ENCODE data around the gene SEMA3A. TPM values are rescaled to one million over a fixed set of nuclear protein-coding genes. Genes with fewer than 3 reads are reported as not detected.

Gene SEMA3A
- total RNA-seq, 3 donors from 2014 or later: 2.9 to 23.2 (median 5.2) TPM

DNA sequence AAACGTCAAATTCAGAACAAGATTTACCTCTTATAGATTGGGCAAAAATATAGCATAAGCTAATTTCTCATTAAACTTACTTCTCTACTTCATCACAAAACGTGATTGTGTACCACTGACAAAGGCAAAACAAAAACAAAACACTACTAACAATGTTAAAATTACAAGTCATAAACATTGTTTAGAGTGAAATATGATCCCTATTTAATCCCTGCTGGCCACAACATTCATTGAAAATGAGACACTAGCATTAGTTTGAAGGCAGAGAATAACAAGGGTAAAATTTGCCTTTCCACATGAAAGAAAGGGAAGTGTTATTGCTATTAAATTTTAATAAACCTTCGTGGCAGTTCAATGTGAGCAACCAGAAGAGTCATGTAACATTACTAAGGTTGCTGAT is 45.0 kb downstream of the SEMA3A start:
- H3K27me3 ChIP-seq: no peaks in the 10 kb centered on the region
- intact Hi-C loops (cut with DNase I; ENCODE audit: low total_unique reads): no loop called here
- no peaks in the 10 kb centered on the region for H3K36me3 ChIP-seq
- no peaks in the 10 kb centered on the region for H3K9me3 ChIP-seq
- H3K4me3 ChIP-seq: no peak overlapping the region
- no peaks in the 10 kb centered on the region for H3K4me1 ChIP-seq
- H3K27ac ChIP-seq: no peak overlapping the region
- TF ChIP-seq, protein P1, sequence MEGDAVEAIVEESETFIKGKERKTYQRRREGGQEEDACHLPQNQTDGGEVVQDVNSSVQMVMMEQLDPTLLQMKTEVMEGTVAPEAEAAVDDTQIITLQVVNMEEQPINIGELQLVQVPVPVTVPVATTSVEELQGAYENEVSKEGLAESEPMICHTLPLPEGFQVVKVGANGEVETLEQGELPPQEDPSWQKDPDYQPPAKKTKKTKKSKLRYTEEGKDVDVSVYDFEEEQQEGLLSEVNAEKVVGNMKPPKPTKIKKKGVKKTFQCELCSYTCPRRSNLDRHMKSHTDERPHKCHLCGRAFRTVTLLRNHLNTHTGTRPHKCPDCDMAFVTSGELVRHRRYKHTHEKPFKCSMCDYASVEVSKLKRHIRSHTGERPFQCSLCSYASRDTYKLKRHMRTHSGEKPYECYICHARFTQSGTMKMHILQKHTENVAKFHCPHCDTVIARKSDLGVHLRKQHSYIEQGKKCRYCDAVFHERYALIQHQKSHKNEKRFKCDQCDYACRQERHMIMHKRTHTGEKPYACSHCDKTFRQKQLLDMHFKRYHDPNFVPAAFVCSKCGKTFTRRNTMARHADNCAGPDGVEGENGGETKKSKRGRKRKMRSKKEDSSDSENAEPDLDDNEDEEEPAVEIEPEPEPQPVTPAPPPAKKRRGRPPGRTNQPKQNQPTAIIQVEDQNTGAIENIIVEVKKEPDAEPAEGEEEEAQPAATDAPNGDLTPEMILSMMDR (IDR thresholded peaks at IDR 0.05): no peak
- no peak for TF ChIP-seq POLR2AphosphoS5 (IDR thresholded peaks at IDR 0.05)
- TF ChIP-seq POLR2A (IDR thresholded peaks at IDR 0.05): no peak
- DNase-seq (ENCODE audit: low spot score in 2 of 2): no peak

DNA sequence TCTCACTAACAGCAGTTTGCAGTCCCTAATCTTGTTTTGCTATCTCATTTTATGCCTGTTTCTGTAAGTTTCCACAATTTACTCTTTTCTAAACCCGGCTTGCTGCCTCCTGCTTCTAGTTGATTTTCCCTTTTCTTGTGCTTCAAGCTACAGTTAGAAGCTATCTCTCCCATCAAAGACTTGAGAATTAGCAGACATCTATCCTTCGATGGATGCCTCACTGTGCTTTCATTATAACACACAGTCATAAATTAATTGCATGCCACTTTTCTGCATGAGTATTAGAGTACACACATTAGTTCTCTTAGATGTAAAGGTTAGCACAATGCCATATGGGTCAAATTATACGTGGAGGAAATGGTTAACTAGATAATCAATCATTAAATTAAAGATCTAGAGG is 48.7 kb downstream of the SEMA3A start:
- Histone ChIP-seq H3K4me3 (no peak overlapping the region), H3K36me3 (no peaks in the 10 kb centered on the region), H3K27me3 (no peaks in the 10 kb centered on the region), H3K27ac (no peak overlapping the region), H3K9me3 (no peaks in the 10 kb centered on the region), H3K4me1 (no peaks in the 10 kb centered on the region)
- TF ChIP-seq POLR2A (IDR thresholded peaks at IDR 0.05) (no peak), POLR2AphosphoS5 (IDR thresholded peaks at IDR 0.05) (no peak)
- TF ChIP-seq, protein P1 (IDR thresholded peaks at IDR 0.05): no peak
- intact Hi-C loops (cut with DNase I; ENCODE audit: low total_unique reads): no loop called here
- DNase-seq (ENCODE audit: low spot score in 2 of 2): no peak

DNA sequence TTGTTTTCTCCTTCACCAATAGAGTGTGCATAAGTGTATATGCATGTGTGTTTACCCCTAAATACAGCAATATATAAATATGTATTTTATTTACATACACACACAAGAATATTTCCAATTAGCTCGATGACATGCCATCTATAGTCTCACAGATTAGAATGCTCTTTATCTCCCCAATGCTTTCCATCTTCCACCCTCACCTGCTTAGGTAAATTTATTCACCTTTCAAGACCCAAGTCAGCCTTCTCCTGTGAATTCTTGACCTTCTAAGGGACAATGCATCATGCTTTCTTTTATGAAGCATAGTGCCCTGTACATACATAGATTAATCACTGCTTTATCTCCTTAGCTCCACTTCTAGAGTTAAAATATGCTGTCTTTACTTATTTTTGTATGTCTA is 49.7 kb downstream of the SEMA3A start:
- no peak for TF ChIP-seq POLR2AphosphoS5 (IDR thresholded peaks at IDR 0.05)
- no peak for TF ChIP-seq POLR2A (IDR thresholded peaks at IDR 0.05)
- TF ChIP-seq, protein P1 (IDR thresholded peaks at IDR 0.05): no peak
- DNase-seq (ENCODE audit: low spot score in 2 of 2): no peak
- Histone ChIP-seq H3K9me3 (no peaks in the 10 kb centered on the region), H3K27ac (no peak overlapping the region), H3K36me3 (no peaks in the 10 kb centered on the region), H3K4me1 (no peaks in the 10 kb centered on the region), H3K4me3 (no peak overlapping the region), H3K27me3 (no peaks in the 10 kb centered on the region)
- intact Hi-C loops (cut with DNase I; ENCODE audit: low total_unique reads): no loop called here

DNA sequence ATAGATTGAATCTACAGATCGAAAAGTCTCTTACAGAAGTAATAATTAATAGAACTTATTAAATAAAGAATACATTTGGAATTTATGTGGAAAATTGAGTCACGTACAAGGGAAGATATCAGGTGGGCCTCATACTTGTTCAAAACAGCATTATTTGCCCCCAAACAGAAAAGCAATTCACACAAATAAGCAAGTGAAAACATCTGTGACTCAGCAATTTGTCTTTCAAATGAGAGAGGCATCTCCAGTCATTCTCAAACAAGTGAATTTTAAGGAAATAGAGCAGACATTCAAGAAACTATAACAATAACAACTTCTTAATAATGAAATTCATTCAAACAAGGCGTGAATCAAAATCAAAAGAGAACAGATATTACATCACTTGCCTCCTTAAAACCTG is 50.1 kb downstream of the SEMA3A start:
- TF ChIP-seq POLR2A (IDR thresholded peaks at IDR 0.05): no peak
- TF ChIP-seq POLR2AphosphoS5 (IDR thresholded peaks at IDR 0.05): no peak
- TF ChIP-seq, protein P1 (IDR thresholded peaks at IDR 0.05): no peak
- H3K4me1 ChIP-seq: no peaks in the 10 kb centered on the region
- no peak overlapping the region for H3K27ac ChIP-seq

DNA sequence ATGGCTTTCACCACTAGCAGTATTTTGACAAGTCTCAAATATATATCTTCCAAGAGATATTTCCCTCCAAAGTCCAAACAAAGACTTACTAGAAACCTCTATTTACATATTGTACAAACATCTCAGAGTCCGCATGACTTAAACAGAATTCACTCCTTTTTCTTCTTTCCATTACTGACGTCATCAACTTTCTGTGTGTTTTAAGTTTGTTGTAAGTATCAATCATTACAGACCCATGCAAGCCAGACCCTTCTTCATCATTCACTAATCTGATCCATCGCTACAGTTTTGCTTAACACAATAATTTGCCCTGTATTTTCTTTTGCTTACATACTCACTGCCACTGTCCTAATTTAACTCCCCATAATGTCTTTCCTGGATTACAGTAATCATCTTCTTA is 51.9 kb downstream of the SEMA3A start:
- Histone ChIP-seq H3K27ac (no peak overlapping the region), H3K36me3 (no peaks in the 10 kb centered on the region), H3K4me3 (no peak overlapping the region), H3K9me3 (no peaks in the 10 kb centered on the region), H3K4me1 (no peaks in the 10 kb centered on the region), H3K27me3 (no peaks in the 10 kb centered on the region)
- intact Hi-C loops (cut with DNase I; ENCODE audit: low total_unique reads): no loop called here
- DNase-seq (ENCODE audit: low spot score in 2 of 2): no peak
- no peak for TF ChIP-seq POLR2AphosphoS5 (IDR thresholded peaks at IDR 0.05)
- TF ChIP-seq POLR2A (IDR thresholded peaks at IDR 0.05): no peak
- TF ChIP-seq, protein P1 (IDR thresholded peaks at IDR 0.05): no peak

More for the DNA sequence above, 50.1 kb downstream of the SEMA3A start:
- no peak for DNase-seq (ENCODE audit: low spot score in 2 of 2)
- H3K4me3 ChIP-seq: no peak overlapping the region
- no peaks in the 10 kb centered on the region for H3K36me3 ChIP-seq
- H3K9me3 ChIP-seq: no peaks in the 10 kb centered on the region
- intact Hi-C loops (cut with DNase I; ENCODE audit: low total_unique reads): no loop called here
- H3K27me3 ChIP-seq: no peaks in the 10 kb centered on the region

All from breast epithelium (tissue), 4 donors.